IMR-90 (cell line): ENCODE measurements around the gene TBL3. TPM values are rescaled to one million over a fixed set of nuclear protein-coding genes. Genes with fewer than 3 reads are reported as not detected.
A peak's percentile ranks its signal among the peaks of the same experiment; 100 is the strongest.

Experiments used
- ATAC-seq: fragments of 200-7000 bp; cut with Tn5 transposase; 2 replicates; pipeline ENCODE4 v1.9.1; 2020; ENCODE audit warnings: low read depth, mild to moderate bottlenecking, moderate library complexity
- BruUV-seq: library from RNA; stranded (reverse); fragments of 400-500 nt; replicated peaks from 2 replicates; lab custom pipeline; 2021; lab: Mats Ljungman, UMichigan
- CTCF ChIA-PET: fragments of 300-600 bp; formaldehyde crosslinking; extraction: SDS; loops from one replicate; lab custom pipeline; 2021; ENCODE audit warnings: antibody characterized with exemption; lab: Yijun Ruan, JAX
- POLR2A ChIA-PET: fragments of 300-600 bp; sonication (Branson Sonifier 250); formaldehyde crosslinking; loops from one replicate; lab custom pipeline; 2022; ENCODE audit warnings: antibody characterized with exemption; ENCODE audit not compliant: unreplicated experiment; lab: Charles Lee
- DNase-seq: peaks from one replicate; pipeline ENCODE4 v3.0.0; 2013
- H2AFZ ChIP-seq: replicated peaks from 2 replicates; pipeline ENCODE3; 2013; ENCODE audit warnings: low read length, mild to moderate bottlenecking; ENCODE audit not compliant: poor library complexity
- H2AK5ac ChIP-seq: 2 replicates; pipeline ENCODE4 v1.6.1; 2013; ENCODE audit warnings: low read depth, low read length, inconsistent platforms
- H2AK9ac ChIP-seq: replicated peaks from 2 replicates; pipeline ENCODE3; 2013; ENCODE audit warnings: mild to moderate bottlenecking, low read depth, low read length, moderate library complexity; ENCODE audit not compliant: poor library complexity
- H2BK120ac ChIP-seq: 2 replicates; pipeline ENCODE4 v1.6.1; 2013; ENCODE audit warnings: low read depth, low read length, inconsistent platforms
- H2BK15ac ChIP-seq: 3 replicates; pipeline ENCODE4 v1.6.1; 2013; ENCODE audit warnings: low read depth, low read length, inconsistent platforms
- H2BK20ac ChIP-seq: 2 replicates; pipeline ENCODE4 v1.6.1; 2013; ENCODE audit warnings: low read depth, mild to moderate bottlenecking, inconsistent platforms, low read length, moderate library complexity
- H2BK5ac ChIP-seq: 2 replicates; pipeline ENCODE4 v1.6.1; 2013; ENCODE audit warnings: mild to moderate bottlenecking, low read depth, low read length, inconsistent platforms; ENCODE audit not compliant: poor library complexity, severe bottlenecking
- H3K14ac ChIP-seq: replicated peaks from 2 replicates; pipeline ENCODE4 v1.6.1; 2013; ENCODE audit warnings: low read depth, low read length, inconsistent platforms
- H3K18ac ChIP-seq: 2 replicates; pipeline ENCODE4 v1.6.1; 2013; ENCODE audit warnings: low read depth, low read length, control low read depth
- H3K23ac ChIP-seq: 2 replicates; pipeline ENCODE4 v1.6.1; 2013; ENCODE audit warnings: low read depth, low read length, inconsistent platforms
- H3K27ac ChIP-seq: 2 replicates; pipeline ENCODE4 v1.5.1; 2013; ENCODE audit warnings: mild to moderate bottlenecking, control low read depth, low read length; ENCODE audit not compliant: insufficient read depth
- H3K27me3 ChIP-seq: 2 replicates; pipeline ENCODE4 v1.6.1; 2013; ENCODE audit warnings: low read length; ENCODE audit not compliant: control insufficient read depth, insufficient read depth
- H3K36me3 ChIP-seq: 2 replicates; pipeline ENCODE4 v1.6.1; 2013; ENCODE audit warnings: low read length, mixed read lengths; ENCODE audit not compliant: control insufficient read depth, insufficient read depth
- H3K4ac ChIP-seq: 2 replicates; pipeline ENCODE4 v1.6.1; 2013; ENCODE audit warnings: low read depth, low read length, inconsistent platforms
- H3K4me1 ChIP-seq: 2 replicates; pipeline ENCODE4 v1.6.1; 2013; ENCODE audit warnings: low read length, mixed read lengths; ENCODE audit not compliant: control insufficient read depth, insufficient read depth
- H3K4me2 ChIP-seq: 2 replicates; pipeline ENCODE4 v1.6.1; 2013; ENCODE audit warnings: low read depth, mild to moderate bottlenecking, control low read depth, low read length, moderate library complexity
- H3K4me3 ChIP-seq: 2 replicates; pipeline ENCODE4 v1.5.1; 2013; ENCODE audit warnings: low read depth, mild to moderate bottlenecking, control low read depth, low read length, moderate library complexity; ENCODE audit not compliant: insufficient read depth
- H3K56ac ChIP-seq: 2 replicates; pipeline ENCODE4 v1.6.1; 2013; ENCODE audit warnings: low read length, inconsistent platforms; ENCODE audit not compliant: insufficient read depth; ENCODE audit errors: extremely low read depth
- H3K79me1 ChIP-seq, 2 experiments: 2 replicates each; pipeline ENCODE4 v1.6.1; 2013; ENCODE audit warnings: low read length in 2 of 2, inconsistent platforms in 1 of 2, low read depth in 1 of 2
- H3K9ac ChIP-seq: 2 replicates; pipeline ENCODE4 v1.6.1; 2013; ENCODE audit warnings: low read depth, low read length, control low read depth
- H3K9me1 ChIP-seq: 2 replicates; pipeline ENCODE4 v1.6.1; 2013; ENCODE audit warnings: low read length, inconsistent platforms; ENCODE audit not compliant: insufficient read depth
- H3K9me3 ChIP-seq: 2 replicates; pipeline ENCODE4 v1.6.1; 2013; ENCODE audit warnings: low read length; ENCODE audit not compliant: control insufficient read depth, insufficient read depth
- H4K20me1 ChIP-seq: 2 replicates; pipeline ENCODE4 v1.6.1; 2013; ENCODE audit warnings: low read length, inconsistent platforms; ENCODE audit not compliant: insufficient read depth
- H4K5ac ChIP-seq: 2 replicates; pipeline ENCODE4 v1.6.1; 2013; ENCODE audit warnings: mild to moderate bottlenecking, low read depth, low read length, control low read depth
- H4K8ac ChIP-seq, 2 experiments: 2 replicates each; pipeline ENCODE4 v1.6.1; 2013; ENCODE audit warnings: low read depth in 2 of 2, low read length in 2 of 2, control low read depth in 1 of 2, inconsistent platforms in 1 of 2
- H4K91ac ChIP-seq: 2 replicates; pipeline ENCODE4 v1.6.1; 2013; ENCODE audit warnings: low read depth, low read length, inconsistent platforms; ENCODE audit not compliant: insufficient read depth
- BHLHE40 ChIP-seq: fragments of 150-350 bp; IDR thresholded peaks from 2 replicates; pipeline ENCODE4 v1.6.1; 2016; ENCODE audit warnings: mild to moderate bottlenecking, low read depth, low read length
- CHD1 ChIP-seq: IDR thresholded peaks from 2 replicates; pipeline ENCODE4 v1.6.1; 2012; ENCODE audit warnings: low read depth, low read length, improper control_type of control experiment
- FOS ChIP-seq: fragments of 150-350 bp; IDR thresholded peaks from 2 replicates; pipeline ENCODE4 v1.6.1; 2016; ENCODE audit warnings: low read depth, low read length
- MAFK ChIP-seq: IDR thresholded peaks from 2 replicates; pipeline ENCODE4 v1.6.1; 2012; ENCODE audit warnings: low read depth, low read length, improper control_type of control experiment
- MAZ ChIP-seq: IDR thresholded peaks from 2 replicates; pipeline ENCODE4 v1.6.1; 2012; ENCODE audit warnings: low read depth, mild to moderate bottlenecking, low read length, improper control_type of control experiment, moderate library complexity, borderline replicate concordance
- MXI1 ChIP-seq: IDR thresholded peaks from 2 replicates; pipeline ENCODE4 v1.6.1; 2012; ENCODE audit warnings: low read depth, mild to moderate bottlenecking, low read length, moderate library complexity, borderline replicate concordance
- NFE2L2 ChIP-seq: fragments of 150-350 bp; IDR thresholded peaks from 2 replicates; pipeline ENCODE4 v1.6.1; 2016; ENCODE audit warnings: low read depth, mild to moderate bottlenecking, low read length
- RCOR1 ChIP-seq: IDR thresholded peaks from 2 replicates; pipeline ENCODE4 v1.6.1; 2012; ENCODE audit warnings: mild to moderate bottlenecking, low read length, improper control_type of control experiment; ENCODE audit not compliant: insufficient replicate concordance
- RFX5 ChIP-seq: IDR thresholded peaks from 2 replicates; pipeline ENCODE4 v1.8.0; 2012; ENCODE audit warnings: low read depth, mild to moderate bottlenecking, low read length, moderate library complexity
- SMC3 ChIP-seq: fragments of 150-350 bp; IDR thresholded peaks from 2 replicates; pipeline ENCODE4 v1.6.1; 2016; ENCODE audit warnings: low read depth, mild to moderate bottlenecking, antibody characterized with exemption, low read length, moderate library complexity
- USF2 ChIP-seq: fragments of 150-350 bp; IDR thresholded peaks from 2 replicates; pipeline ENCODE4 v1.6.1; 2017; ENCODE audit warnings: mild to moderate bottlenecking, antibody characterized with exemption, low read length, low read depth
- WGBS, 2 experiments: methylation state at CpG; one replicate each; pipeline versions ENCODE4 v1.1.5 to v1.1.7; 2013; ENCODE audit warnings: missing lambda C conversion rate in 2 of 2; ENCODE audit not compliant: insufficient read length in 1 of 2; ENCODE audit errors: extremely low coverage in 2 of 2; 5-methylcytosine and 5-hydroxymethylcytosine counted together
- dilution Hi-C: fragments of 300-500 bp; cut with HindIII; formaldehyde crosslinking; loops from one replicate; pipeline ENCODE4 v1.14.3; 2018; ENCODE audit warnings: low sequenced_read_pairs; ENCODE audit not compliant: unreplicated experiment
- in situ Hi-C: fragments of 300-500 bp; cut with MboI; formaldehyde crosslinking; loops from 3 replicates; pipeline ENCODE4 v1.14.3; 2019; ENCODE audit warnings: low sequenced_read_pairs, inconsistent platforms, mixed read lengths
- intact Hi-C: fragments of 100-400 bp; cut with micrococcal nuclease; formaldehyde crosslinking; loops from 2 replicates; pipeline ENCODE4 v1.10.0; 2022
- polyA plus RNA-seq, 3 experiments: library from polyadenylated mRNA; depleted of rRNA; stranded (reverse); fragments of >200 nt; gene quantifications; 2 replicates each; pipeline ENCODE4 v1.2.3, GENCODE V29; 2012; ENCODE audit warnings: low replicate concordance in 1 of 3
- total RNA-seq: library from RNA; depleted of rRNA; stranded (reverse); fragments of >200 nt; gene quantifications from 2 replicates; pipeline ENCODE4 v1.2.3, GENCODE V29; 2012
- TF ChIP-seq, protein P1 (sequence below): fragments of 150-350 bp; IDR thresholded peaks from 2 replicates; pipeline ENCODE4 v1.6.1; 2016; ENCODE audit warnings: low read depth, mild to moderate bottlenecking, low read length, moderate library complexity, borderline replicate concordance
- TF ChIP-seq, protein P2 (sequence below): conservative IDR thresholded peaks from 2 replicates; pipeline ENCODE4 v1.5.1; 2012; ENCODE audit warnings: mild to moderate bottlenecking, low read depth, low read length, improper control_type of control experiment

The TBL3 gene
- total and polyA plus RNA-seq, 2 of the 4 experiments (the other 2 are of a cell fraction), result 38.5 to 60.8 TPM

GRCh38 chr16:1980030-1980769 is 8.3 kb downstream of the TBL3 start:
- ChIA-PET CTCF (interaction anchor here (1.3 kb wide), 1 partner anchor 24 kb away, joined by 3 read pairs; no protein-coding TSS in a partner anchor), POLR2A (no interaction called here)
- Histone ChIP-seq H3K27me3 (peaks cover 31% of the 10 kb centered on the region; the same call in 1 of the 2 replicates), H3K36me3 (peaks cover 39% of the 10 kb centered on the region), H2BK5ac (no peak overlapping the region), H3K9me1 (peaks cover 3% of the 10 kb centered on the region), H4K20me1 (no peaks in the 10 kb centered on the region; the same call in none of the 2 replicates), H2AK5ac (no peak overlapping the region), H4K8ac (no peak overlapping the region), H3K4ac (no peak overlapping the region), H4K91ac (no peak overlapping the region), H3K27ac (no peak overlapping the region), H3K18ac (no peak overlapping the region), H2AFZ (no peak overlapping the region), H3K14ac (no peak overlapping the region), H3K79me1 (peaks cover 7 to 8% of the 10 kb centered on the region in 2 experiments), H3K4me2 (no peak overlapping the region), H3K23ac (no peak overlapping the region), H2BK120ac (no peak overlapping the region), H3K4me3 (no peak overlapping the region), H2BK20ac (no peak overlapping the region), H2AK9ac (peak overlapping the region; percentile 65), H3K9me3 (no peaks in the 10 kb centered on the region), H3K4me1 (peaks cover 4% of the 10 kb centered on the region), H4K5ac (no peak overlapping the region), H3K9ac (no peak overlapping the region), H3K56ac (no peak overlapping the region), H2BK15ac (no peak overlapping the region)
- no peak for ATAC-seq
- intact Hi-C loops, result no loop called here
- DNase-seq, result no peak
- BruUV-seq, result no TSS peak
- 15% methylated on average over 35 of the region's 53 CpGs; no CpG with 5 or more reads in 1 of the 2 experiments for WGBS, 2 experiments
- no peak for TF ChIP-seq MAZ
- TF ChIP-seq, protein P1, sequence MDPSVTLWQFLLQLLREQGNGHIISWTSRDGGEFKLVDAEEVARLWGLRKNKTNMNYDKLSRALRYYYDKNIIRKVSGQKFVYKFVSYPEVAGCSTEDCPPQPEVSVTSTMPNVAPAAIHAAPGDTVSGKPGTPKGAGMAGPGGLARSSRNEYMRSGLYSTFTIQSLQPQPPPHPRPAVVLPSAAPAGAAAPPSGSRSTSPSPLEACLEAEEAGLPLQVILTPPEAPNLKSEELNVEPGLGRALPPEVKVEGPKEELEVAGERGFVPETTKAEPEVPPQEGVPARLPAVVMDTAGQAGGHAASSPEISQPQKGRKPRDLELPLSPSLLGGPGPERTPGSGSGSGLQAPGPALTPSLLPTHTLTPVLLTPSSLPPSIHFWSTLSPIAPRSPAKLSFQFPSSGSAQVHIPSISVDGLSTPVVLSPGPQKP, result no peak
- TF ChIP-seq RCOR1, result no peak
- TF ChIP-seq, protein P2, sequence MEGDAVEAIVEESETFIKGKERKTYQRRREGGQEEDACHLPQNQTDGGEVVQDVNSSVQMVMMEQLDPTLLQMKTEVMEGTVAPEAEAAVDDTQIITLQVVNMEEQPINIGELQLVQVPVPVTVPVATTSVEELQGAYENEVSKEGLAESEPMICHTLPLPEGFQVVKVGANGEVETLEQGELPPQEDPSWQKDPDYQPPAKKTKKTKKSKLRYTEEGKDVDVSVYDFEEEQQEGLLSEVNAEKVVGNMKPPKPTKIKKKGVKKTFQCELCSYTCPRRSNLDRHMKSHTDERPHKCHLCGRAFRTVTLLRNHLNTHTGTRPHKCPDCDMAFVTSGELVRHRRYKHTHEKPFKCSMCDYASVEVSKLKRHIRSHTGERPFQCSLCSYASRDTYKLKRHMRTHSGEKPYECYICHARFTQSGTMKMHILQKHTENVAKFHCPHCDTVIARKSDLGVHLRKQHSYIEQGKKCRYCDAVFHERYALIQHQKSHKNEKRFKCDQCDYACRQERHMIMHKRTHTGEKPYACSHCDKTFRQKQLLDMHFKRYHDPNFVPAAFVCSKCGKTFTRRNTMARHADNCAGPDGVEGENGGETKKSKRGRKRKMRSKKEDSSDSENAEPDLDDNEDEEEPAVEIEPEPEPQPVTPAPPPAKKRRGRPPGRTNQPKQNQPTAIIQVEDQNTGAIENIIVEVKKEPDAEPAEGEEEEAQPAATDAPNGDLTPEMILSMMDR, result no peak
- no peak for TF ChIP-seq MAFK
- TF ChIP-seq MXI1, result no peak
- TF ChIP-seq NFE2L2, result no peak
- TF ChIP-seq SMC3, result no peak
- no peak for TF ChIP-seq FOS
- no peak for TF ChIP-seq USF2
- TF ChIP-seq RFX5, result no peak
- no peak for TF ChIP-seq CHD1
- TF ChIP-seq BHLHE40, result no peak
- in situ Hi-C loops, result no loop called here
- dilution Hi-C loops, result no loop called here
